Smooth muscle cell (in vitro differentiated cells): ENCODE measurements around the gene TRIM32. TPM values are rescaled to one million over a fixed set of nuclear protein-coding genes. Genes with fewer than 3 reads are reported as not detected.

ENCODE experiments used
- DNase-seq: peaks from one replicate; lab custom pipeline; 2025; ENCODE audit not compliant: unreplicated experiment; lab: John Stamatoyannopoulos, UW
- H2AFZ ChIP-seq: fragments of 200-600 bp; sonication (generic); 2 replicates; pipeline ENCODE4 v1.6.0; 2016; ENCODE audit warnings: antibody characterized with exemption, low read depth, mild to moderate bottlenecking
- H3F3A ChIP-seq: fragments of 200-600 bp; sonication (generic); 2 replicates; pipeline ENCODE4 v1.6.0; 2017; ENCODE audit warnings: antibody characterized with exemption, low read depth
- H3K27ac ChIP-seq: fragments of 200-600 bp; sonication (generic); 2 replicates; pipeline ENCODE4 v1.5.1; 2016; ENCODE audit warnings: low read depth, mild to moderate bottlenecking
- H3K27me3 ChIP-seq: fragments of 200-600 bp; sonication (generic); 2 replicates; pipeline ENCODE4 v1.6.1; 2016; ENCODE audit warnings: low read depth, mild to moderate bottlenecking
- H3K36me3 ChIP-seq: fragments of 200-600 bp; sonication (generic); 2 replicates; pipeline ENCODE4 v1.5.1; 2016; ENCODE audit warnings: low read depth
- H3K4me1 ChIP-seq: fragments of 200-600 bp; sonication (generic); 2 replicates; pipeline ENCODE4 v1.5.1; 2016; ENCODE audit warnings: low read depth
- H3K4me2 ChIP-seq: fragments of 200-600 bp; sonication (generic); 2 replicates; pipeline ENCODE4 v1.6.0; 2016; ENCODE audit warnings: mild to moderate bottlenecking
- H3K4me3 ChIP-seq: fragments of 200-600 bp; sonication (generic); 2 replicates; pipeline ENCODE4 v1.5.1; 2016; ENCODE audit warnings: mild to moderate bottlenecking
- H3K79me2 ChIP-seq: fragments of 200-600 bp; sonication (generic); 2 replicates; pipeline ENCODE4 v1.6.0; 2016; ENCODE audit warnings: low read depth, mild to moderate bottlenecking
- H3K9ac ChIP-seq: fragments of 200-600 bp; sonication (generic); 2 replicates; pipeline ENCODE4 v1.6.0; 2016; ENCODE audit warnings: low read depth
- H3K9me3 ChIP-seq: fragments of 200-600 bp; sonication (generic); replicated peaks from 2 replicates; pipeline ENCODE4 v1.5.1; 2016; ENCODE audit warnings: low read depth
- H4K20me1 ChIP-seq: fragments of 200-600 bp; sonication (generic); 2 replicates; pipeline ENCODE4 v1.6.0; 2016; ENCODE audit warnings: low read depth
- CTCF ChIP-seq: fragments of 200-600 bp; sonication (generic); IDR thresholded peaks from 2 replicates; pipeline ENCODE4 v1.5.1; 2017; ENCODE audit warnings: borderline replicate concordance, mild to moderate bottlenecking, antibody characterized with exemption; ENCODE audit not compliant: insufficient read depth, poor library complexity, severe bottlenecking
- WGBS: methylation state at CpG from one replicate; pipeline ENCODE4 v1.1.7; 2016; ENCODE audit warnings: low lambda C conversion rate; 5-methylcytosine and 5-hydroxymethylcytosine counted together
- polyA plus RNA-seq: library from polyadenylated mRNA; unstranded; fragments of >200 nt; fragmentation: Nextera tagmentation; extraction: Ambion mirVana; gene quantifications from 2 replicates; pipeline ENCODE4 v1.2.1, GENCODE V29; 2016
- total RNA-seq: library from RNA; depleted of rRNA; stranded (reverse); fragments of >200 nt; gene quantifications from 2 replicates; pipeline ENCODE4 v1.2.3, GENCODE V29; 2014

The TRIM32 gene
- total and polyA plus RNA-seq, 2 experiments from 2014 or later, result 21.5 to 22.7 TPM

DNA sequence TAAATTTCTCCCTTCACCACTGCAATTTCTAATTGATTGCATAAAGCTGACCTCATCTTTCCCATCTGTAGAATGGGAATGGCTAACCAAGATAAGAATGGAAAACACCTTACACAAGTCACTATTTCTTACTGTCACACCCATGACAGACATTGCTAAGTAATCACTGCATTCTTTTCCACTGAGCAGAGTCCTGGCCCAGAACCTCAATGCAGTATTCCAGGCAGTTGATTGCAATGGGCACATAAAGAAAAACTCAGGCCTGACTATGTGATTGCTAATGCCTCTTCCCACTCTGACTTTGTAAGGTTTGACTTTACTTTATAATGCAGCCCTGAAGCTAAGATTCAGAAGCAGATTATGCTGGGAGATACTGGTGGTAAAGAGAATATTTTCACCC is 29.3 kb downstream of the TRIM32 start:
- no peaks in the 10 kb centered on the region for H3K9me3 ChIP-seq
- no peak overlapping the region for H3K4me3 ChIP-seq
- no peak overlapping the region for H3K4me2 ChIP-seq
- no peaks in the 10 kb centered on the region for H3K27me3 ChIP-seq
- H3K4me1 ChIP-seq, result no peaks in the 10 kb centered on the region
- H3F3A ChIP-seq, result no peaks in the 10 kb centered on the region
- no peaks in the 10 kb centered on the region for H3K36me3 ChIP-seq
- DNase-seq, result no peak
- H2AFZ ChIP-seq, result no peak overlapping the region
- H3K9ac ChIP-seq, result no peak overlapping the region
- TF ChIP-seq CTCF, result no peak
- H3K27ac ChIP-seq, result no peak overlapping the region
- H4K20me1 ChIP-seq, result no peaks in the 10 kb centered on the region
- no peaks in the 10 kb centered on the region for H3K79me2 ChIP-seq

DNA sequence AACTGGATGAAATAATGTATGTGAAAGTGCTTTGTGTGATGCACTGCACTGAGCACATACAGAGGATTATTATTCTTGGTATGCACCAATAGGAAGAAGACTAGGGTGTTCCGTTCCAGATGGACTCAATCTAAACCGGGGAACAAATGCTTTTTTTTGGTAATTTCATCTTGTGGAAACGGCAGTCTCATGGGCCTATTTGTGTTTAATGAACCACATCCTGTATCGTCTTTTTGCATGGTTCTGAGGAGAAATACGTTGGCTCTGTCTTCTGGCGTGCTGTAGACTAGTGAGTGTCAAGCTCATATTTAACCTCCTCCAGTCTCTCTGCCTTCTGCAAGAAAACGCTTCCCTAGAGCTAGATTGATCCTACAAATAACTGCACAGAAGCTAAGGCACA is 30.0 kb downstream of the TRIM32 start:
- Histone ChIP-seq H4K20me1 (no peaks in the 10 kb centered on the region), H3K4me1 (no peaks in the 10 kb centered on the region), H3K36me3 (no peaks in the 10 kb centered on the region), H3K27me3 (no peaks in the 10 kb centered on the region), H3K79me2 (no peaks in the 10 kb centered on the region), H3K4me3 (no peak overlapping the region), H3K4me2 (no peak overlapping the region), H3K9ac (no peak overlapping the region), H3F3A (no peaks in the 10 kb centered on the region), H2AFZ (no peak overlapping the region), H3K27ac (no peak overlapping the region), H3K9me3 (no peaks in the 10 kb centered on the region)
- no peak for DNase-seq
- WGBS, result 92% methylated on average over 7 of the region's 7 CpGs
- no peak for TF ChIP-seq CTCF

DNA sequence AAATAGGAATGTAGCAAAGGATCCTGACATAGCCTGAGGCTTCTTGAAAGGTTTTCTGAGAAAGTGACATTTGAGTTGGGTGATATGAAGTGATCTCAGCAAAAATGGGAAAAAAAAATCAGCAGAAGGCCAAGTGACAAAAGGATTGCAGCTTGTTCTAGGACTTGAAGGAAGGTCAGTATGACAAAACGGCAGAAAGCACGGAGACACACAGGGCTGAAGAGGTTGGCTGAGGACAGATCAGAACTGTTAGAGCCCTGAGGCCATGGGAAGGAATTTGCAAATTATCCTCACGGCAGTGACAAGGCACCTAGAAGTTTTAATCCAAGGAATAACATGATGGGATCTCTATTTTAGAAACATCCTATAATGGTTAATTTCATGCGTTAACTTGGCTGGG is 31.0 kb downstream of the TRIM32 start:
- H3K79me2 ChIP-seq, result no peaks in the 10 kb centered on the region
- H3K4me2 ChIP-seq, result no peak overlapping the region
- H3K9me3 ChIP-seq, result no peaks in the 10 kb centered on the region
- no peaks in the 10 kb centered on the region for H4K20me1 ChIP-seq
- no peaks in the 10 kb centered on the region for H3K27me3 ChIP-seq
- no peak overlapping the region for H2AFZ ChIP-seq
- H3K36me3 ChIP-seq, result no peaks in the 10 kb centered on the region
- H3K27ac ChIP-seq, result no peak overlapping the region
- H3K4me3 ChIP-seq, result no peak overlapping the region
- H3K9ac ChIP-seq, result no peak overlapping the region
- TF ChIP-seq CTCF, result no peak
- H3F3A ChIP-seq, result no peaks in the 10 kb centered on the region
- DNase-seq, result no peak
- 87% methylated on average over 4 of the region's 4 CpGs for WGBS
- H3K4me1 ChIP-seq, result no peaks in the 10 kb centered on the region

DNA sequence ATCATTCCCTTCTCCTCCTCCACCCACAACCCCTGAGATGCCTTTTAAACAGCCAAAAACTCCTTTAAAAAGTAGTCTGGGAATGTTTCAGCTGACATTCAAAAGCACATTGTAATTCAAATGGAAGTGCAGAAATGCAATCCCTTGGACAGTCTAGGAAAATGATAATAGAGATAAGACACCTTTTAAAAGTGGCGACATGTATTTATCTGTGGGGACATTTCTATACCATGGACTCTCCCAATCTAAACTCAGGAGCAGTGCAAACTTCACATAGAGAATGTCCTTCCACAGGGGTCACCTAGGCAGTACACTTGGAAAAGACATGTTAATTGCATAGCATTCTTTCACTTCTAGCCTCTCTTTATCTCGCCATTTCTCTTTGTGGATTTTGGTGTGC is 33.0 kb downstream of the TRIM32 start:
- H3F3A ChIP-seq, result no peaks in the 10 kb centered on the region
- H4K20me1 ChIP-seq, result no peaks in the 10 kb centered on the region
- no peak for TF ChIP-seq CTCF
- H3K4me2 ChIP-seq, result no peak overlapping the region
- DNase-seq, result no peak
- WGBS, result 64% methylated on average over 2 of the region's 2 CpGs
- H3K4me3 ChIP-seq, result no peak overlapping the region
- no peaks in the 10 kb centered on the region for H3K4me1 ChIP-seq
- no peak overlapping the region for H3K9ac ChIP-seq
- H3K36me3 ChIP-seq, result no peaks in the 10 kb centered on the region
- no peaks in the 10 kb centered on the region for H3K9me3 ChIP-seq
- H3K27ac ChIP-seq, result no peak overlapping the region
- H2AFZ ChIP-seq, result no peak overlapping the region
- no peaks in the 10 kb centered on the region for H3K79me2 ChIP-seq
- no peaks in the 10 kb centered on the region for H3K27me3 ChIP-seq
